GM21529 (cell line): ENCODE data around the gene DLGAP4.

Source experiments
- ATAC-seq: cut with Tn5 transposase; IDR thresholded peaks from one replicate; pipeline ENCODE4 v1.9.1; 2021; ENCODE audit not compliant: unreplicated experiment

Gene DLGAP4

GRCh38 chr20:36439040-36439730 is 133.0 kb downstream of the DLGAP4 start:
- no peak for ATAC-seq

DNA sequence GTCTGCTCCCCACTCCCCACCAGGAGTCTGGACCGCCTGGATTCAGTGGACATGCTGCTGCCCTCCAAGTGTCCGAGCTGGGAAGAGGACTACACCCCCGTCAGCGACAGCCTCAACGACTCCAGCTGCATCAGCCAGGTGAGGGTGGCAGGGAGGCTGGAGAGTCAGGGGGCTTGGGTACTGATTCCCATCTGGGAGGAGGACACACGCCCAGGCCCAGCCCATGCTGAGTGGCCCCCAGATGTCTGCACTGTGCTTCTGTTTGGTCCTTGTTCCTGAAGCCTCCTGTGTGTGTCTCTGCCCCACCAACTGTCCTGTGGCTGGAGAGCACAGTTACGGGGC is 133.6 kb downstream of the DLGAP4 start:
- ATAC-seq = no peak

- ATAC-seq = no peak
These were observed 134.4 kb downstream of the DLGAP4 start for GRCh38 chr20:36440370-36441026.

GRCh38 chr20:36441027-36441414 is 134.9 kb downstream of the DLGAP4 start:
- ATAC-seq = no peak

DNA sequence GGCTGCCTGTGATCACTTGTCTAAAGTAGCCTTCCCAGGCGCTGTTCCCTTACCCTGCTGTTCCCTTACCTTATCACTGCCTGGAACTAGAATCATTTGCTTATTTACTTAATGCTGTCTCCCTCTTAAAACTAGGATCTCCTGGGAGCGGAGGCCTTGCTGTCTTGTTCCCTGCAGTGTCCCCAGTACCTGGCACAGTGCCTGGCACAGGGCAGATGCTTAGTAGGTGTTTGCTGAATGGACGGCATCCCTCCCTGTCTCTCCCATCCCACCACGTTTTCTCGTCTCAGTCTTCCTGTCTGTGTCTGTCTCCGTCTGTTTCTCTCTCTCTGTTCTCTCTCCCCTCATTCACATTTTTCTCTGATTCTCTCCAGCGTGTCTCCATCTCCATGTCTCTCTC is 135.3 kb downstream of the DLGAP4 start:
- ATAC-seq = no peak

DNA sequence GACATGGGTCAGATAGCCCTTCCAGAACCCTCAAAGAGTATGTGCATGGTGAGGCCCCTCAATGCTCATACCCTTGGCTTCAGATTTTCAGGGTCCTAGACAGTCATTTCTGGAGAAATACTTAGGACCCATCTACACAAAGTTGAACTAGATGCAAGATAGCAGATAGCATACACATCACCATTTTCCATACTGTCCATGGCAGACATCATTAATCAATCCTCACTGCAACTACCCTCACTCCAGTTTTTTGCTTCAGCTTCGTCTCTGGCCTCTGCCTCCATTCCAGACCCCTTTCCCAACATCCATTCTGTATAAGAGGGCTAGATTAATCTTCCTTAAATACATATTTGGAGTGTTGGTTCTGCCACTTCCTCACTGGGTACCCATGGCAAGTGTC is 139.7 kb downstream of the DLGAP4 start:
- no peak for ATAC-seq

GRCh38 chr20:36446557-36446956 is 140.4 kb downstream of the DLGAP4 start:
- no peak for ATAC-seq

DNA sequence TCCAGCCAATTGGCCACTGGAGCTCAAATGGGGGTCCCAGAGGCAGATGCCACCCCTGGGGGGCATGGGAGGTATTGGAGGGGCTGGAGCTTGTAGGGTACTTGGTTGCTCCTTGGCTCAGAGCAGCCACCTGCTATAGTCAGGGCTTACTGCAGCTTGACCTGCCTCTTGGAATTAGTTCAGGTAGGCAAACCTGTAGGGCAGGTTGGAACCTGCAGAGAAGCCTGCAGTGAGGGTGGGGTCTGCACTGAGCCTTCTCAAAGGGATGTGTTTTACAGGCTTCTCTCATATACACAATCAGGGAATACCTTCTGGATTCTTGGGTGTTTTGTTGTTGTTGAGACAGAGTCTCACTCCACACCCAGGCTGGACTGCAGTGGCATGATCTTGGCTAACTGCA is 141.0 kb downstream of the DLGAP4 start:
- no peak for ATAC-seq

DNA sequence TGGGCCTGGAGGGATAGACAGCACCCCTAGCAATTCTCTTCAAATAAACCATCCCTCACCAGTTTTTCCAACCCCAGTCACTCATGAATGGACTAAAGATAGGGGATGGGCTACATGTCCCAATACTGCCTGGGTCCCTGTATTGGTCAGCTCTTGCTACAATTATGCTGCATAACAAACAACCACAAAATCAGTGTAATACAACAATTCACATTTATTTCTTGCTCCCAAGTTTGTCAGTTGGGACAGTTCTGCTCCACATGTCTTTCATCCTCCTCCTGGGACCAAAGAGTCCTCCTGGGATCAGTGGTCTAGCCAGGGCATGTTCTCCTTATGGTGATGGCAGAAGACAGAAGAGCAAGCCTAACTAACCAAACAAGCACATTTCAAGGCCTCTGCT is 143.5 kb downstream of the DLGAP4 start:
- ATAC-seq = no peak

- no peak for ATAC-seq
These were observed 148.2 kb downstream of the DLGAP4 start for GRCh38 chr20:36454332-36454697.

DNA sequence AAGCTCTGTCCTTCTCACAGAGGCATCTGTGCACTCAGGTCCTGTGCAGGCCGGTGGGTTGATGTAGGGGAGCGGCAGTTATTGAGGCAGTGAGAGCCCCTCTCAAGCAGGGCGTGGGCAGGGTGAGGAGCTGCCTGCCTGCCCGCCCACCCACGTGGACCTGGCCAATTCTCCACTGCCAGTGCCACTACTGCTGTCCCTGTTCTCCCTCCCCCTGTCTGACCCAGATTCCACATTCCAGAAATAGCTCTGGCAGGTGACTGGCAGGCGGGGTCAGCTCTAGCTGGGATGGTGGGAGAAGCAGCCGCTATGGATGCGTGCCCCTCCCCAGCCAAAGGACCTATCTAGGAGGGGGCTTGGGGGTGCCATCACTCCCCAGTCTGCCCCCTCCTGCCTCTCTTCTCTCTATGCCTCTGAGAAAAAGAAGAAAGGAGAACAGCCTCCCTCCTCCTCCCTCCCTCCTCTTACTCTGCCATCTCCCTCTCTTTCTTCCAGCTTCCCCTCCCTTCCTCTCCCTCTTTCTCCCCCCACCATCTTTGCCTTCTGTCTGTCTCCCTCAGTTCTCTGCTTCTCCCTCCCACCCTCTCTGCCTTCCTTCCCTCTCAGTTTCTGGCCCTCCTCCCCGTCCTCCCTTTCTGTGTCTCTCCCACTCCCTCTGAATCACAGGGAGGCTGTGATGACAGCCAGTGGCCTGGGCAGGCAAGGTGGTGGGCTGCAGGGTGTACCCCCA is 148.7 kb downstream of the DLGAP4 start:
- no peak for ATAC-seq

- ATAC-seq = no peak
These were observed 150.0 kb downstream of the DLGAP4 start for GRCh38 chr20:36455972-36456625.

- ATAC-seq = peak; percentile 47
These were observed 154.8 kb downstream of the DLGAP4 start for GRCh38 chr20:36460648-36461599.

DNA sequence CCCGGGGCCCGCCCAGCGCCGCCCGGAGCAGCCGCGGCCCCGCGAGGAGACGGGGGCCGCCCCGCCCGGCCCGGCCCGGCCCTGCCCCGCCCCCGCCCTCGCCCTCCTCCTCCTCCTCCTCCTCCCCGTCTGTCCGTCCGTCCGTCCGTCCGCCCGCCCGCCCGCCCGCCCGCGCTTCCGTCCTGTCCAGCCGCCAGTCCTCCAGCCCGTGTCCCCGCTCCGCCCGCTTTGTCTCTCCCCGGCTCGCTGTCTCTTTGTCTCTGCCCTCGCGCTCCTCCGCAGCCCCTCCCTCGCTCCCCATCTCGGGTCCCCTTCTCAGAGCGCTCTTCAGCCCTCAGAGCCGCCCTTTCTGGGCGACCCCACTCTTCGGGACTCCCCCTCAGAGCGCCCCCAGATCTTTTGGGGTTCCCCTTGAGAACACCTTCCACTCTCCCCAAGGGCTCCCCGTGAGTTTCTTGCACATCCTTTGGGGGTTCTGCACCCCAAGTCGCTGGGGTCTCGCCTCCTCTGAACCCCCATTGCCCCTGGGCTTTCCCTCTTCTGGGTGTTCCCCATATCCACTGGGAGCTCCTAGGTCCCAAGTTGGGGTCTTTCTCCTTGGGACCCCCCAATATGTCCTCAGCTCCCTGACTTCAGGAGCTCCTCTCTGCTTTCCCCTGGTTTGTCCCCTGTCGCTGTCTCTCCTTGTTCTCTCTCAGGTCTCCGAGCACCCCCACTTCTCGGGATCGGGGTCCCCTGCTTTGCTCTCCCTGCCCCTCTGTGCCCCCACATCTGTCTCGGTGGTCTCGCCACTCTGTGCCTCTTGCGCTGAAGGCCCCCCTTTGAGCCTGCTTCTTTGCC is 155.7 kb downstream of the DLGAP4 start:
- ATAC-seq = peak; percentile 30

- no peak for ATAC-seq
These were observed 156.5 kb downstream of the DLGAP4 start for GRCh38 chr20:36462440-36463211.

- ATAC-seq = no peak
These were observed 157.3 kb downstream of the DLGAP4 start for GRCh38 chr20:36463212-36464061.

GRCh38 chr20:36465109-36466080 is 159.3 kb downstream of the DLGAP4 start:
- no peak for ATAC-seq
